Vagina (tissue), 2 donors: Measurements from ENCODE around the gene CTH.
"Not testable (repeated sequence)": the region's sequence is repeated elsewhere in the genome, so short reads cannot be mapped to it uniquely, and the experiment has no call there.

ENCODE experiments used
- POLR2AphosphoS5 ChIP-seq, 2 donors: sonication (generic); formaldehyde crosslinking; IDR thresholded peaks; one replicate each; pipeline ENCODE4 v1.9.0; 2017; ENCODE audit warnings: antibody characterized with exemption in 2 of 2, mild to moderate bottlenecking in 2 of 2, low read depth in 1 of 2; ENCODE audit not compliant: insufficient read depth in 1 of 2
- TF ChIP-seq, protein P1 (sequence below), 3 experiments: fragments of 450-650 bp in 2 of 3; fragments of 200-600 bp in 1 of 3; sonication (generic) in 1 of 3; IDR thresholded peaks; one replicate each; pipeline ENCODE4 v1.5.1; 2017 to 2019; ENCODE audit warnings: antibody characterized with exemption in 3 of 3, mild to moderate bottlenecking in 2 of 3, moderate library complexity in 2 of 3

DNA sequence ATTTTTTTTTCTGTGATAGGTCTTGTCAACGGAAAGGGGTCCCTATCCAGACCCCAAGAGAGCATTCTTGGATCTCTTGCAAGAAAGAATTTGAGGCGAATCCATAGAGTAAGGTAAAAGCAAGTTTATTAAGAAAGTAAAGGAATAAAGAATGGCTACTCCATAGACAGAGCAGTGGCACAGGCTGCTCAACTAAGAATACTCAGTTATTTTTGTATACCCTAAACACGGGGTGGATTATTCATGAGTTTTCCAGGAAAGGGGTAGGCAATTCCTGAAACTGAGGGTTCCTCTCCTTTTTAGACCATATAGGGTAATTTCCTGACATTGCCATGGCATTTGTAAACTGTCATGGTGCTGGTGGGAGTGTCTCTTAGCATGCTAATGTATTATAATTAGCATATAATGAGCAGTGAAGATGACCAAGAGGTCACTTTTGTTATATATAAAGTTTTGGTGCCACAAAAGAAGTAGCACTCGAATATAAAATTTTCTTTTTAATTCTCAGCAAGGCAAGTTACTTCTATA, 44.6 kb upstream of the CTH start:
- TF ChIP-seq POLR2AphosphoS5 (IDR thresholded peaks at IDR 0.05; ENCODE audit: insufficient read depth in 1 of 2, low read depth in 1 of 2), result not testable (repeated sequence)
- TF ChIP-seq, protein P1, sequence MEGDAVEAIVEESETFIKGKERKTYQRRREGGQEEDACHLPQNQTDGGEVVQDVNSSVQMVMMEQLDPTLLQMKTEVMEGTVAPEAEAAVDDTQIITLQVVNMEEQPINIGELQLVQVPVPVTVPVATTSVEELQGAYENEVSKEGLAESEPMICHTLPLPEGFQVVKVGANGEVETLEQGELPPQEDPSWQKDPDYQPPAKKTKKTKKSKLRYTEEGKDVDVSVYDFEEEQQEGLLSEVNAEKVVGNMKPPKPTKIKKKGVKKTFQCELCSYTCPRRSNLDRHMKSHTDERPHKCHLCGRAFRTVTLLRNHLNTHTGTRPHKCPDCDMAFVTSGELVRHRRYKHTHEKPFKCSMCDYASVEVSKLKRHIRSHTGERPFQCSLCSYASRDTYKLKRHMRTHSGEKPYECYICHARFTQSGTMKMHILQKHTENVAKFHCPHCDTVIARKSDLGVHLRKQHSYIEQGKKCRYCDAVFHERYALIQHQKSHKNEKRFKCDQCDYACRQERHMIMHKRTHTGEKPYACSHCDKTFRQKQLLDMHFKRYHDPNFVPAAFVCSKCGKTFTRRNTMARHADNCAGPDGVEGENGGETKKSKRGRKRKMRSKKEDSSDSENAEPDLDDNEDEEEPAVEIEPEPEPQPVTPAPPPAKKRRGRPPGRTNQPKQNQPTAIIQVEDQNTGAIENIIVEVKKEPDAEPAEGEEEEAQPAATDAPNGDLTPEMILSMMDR (IDR thresholded peaks at IDR 0.05), result not testable (repeated sequence)
